Measurements from ENCODE around the gene ALLC.
A peak's percentile ranks its signal among the peaks of the same experiment; 100 is the strongest.

Gene ALLC

GRCh38 chr2:3664925-3665324 lies 6.9 kb downstream of the ALLC start:
- peaks cover 4% of the 10 kb centered on the region for H3K27me3 Mint-ChIP-seq
- no peak overlapping the region for H3K27ac Mint-ChIP-seq
- CTCF ChIA-PET, result no interaction called here

GRCh38 chr2:3665886-3666612 lies 8.0 kb downstream of the ALLC start:
- Mint-ChIP-seq H3K4me3 (no peak overlapping the region), H3K27ac (no peak overlapping the region), H3K4me1 (no peaks in the 10 kb centered on the region), H3K9me3 (no peaks in the 10 kb centered on the region), H3K36me3 (no peaks in the 10 kb centered on the region), H3K27me3 (peaks cover 4% of the 10 kb centered on the region)
- peak; percentile 6 for DNase-seq
- CTCF ChIA-PET, result no interaction called here

More at GRCh38 chr2:3664925-3665324, 6.9 kb downstream of the ALLC start:
- no peaks in the 10 kb centered on the region for H3K9me3 Mint-ChIP-seq
- no peaks in the 10 kb centered on the region for H3K4me1 Mint-ChIP-seq
- DNase-seq, result no peak
- H3K4me3 Mint-ChIP-seq, result no peak overlapping the region
- no peaks in the 10 kb centered on the region for H3K36me3 Mint-ChIP-seq

GRCh38 chr2:3666613-3666975 lies 8.6 kb downstream of the ALLC start:
- peaks cover 4% of the 10 kb centered on the region for H3K27me3 Mint-ChIP-seq
- H3K4me1 Mint-ChIP-seq, result no peaks in the 10 kb centered on the region
- no peak for DNase-seq
- CTCF ChIA-PET, result no interaction called here
- no peaks in the 10 kb centered on the region for H3K36me3 Mint-ChIP-seq
- H3K27ac Mint-ChIP-seq, result no peak overlapping the region
- no peak overlapping the region for H3K4me3 Mint-ChIP-seq
- no peaks in the 10 kb centered on the region for H3K9me3 Mint-ChIP-seq

- H3K9me3 Mint-ChIP-seq, result no peaks in the 10 kb centered on the region
- no peaks in the 10 kb centered on the region for H3K36me3 Mint-ChIP-seq
- DNase-seq, result no peak
- peaks cover 4% of the 10 kb centered on the region for H3K27me3 Mint-ChIP-seq
- no peak overlapping the region for H3K27ac Mint-ChIP-seq
- no peaks in the 10 kb centered on the region for H3K4me1 Mint-ChIP-seq
- CTCF ChIA-PET, result no interaction called here
- H3K4me3 Mint-ChIP-seq, result no peak overlapping the region
These were observed 9.2 kb downstream of the ALLC start for GRCh38 chr2:3667151-3667631.

GRCh38 chr2:3669656-3670055 lies 11.7 kb downstream of the ALLC start:
- Mint-ChIP-seq H3K27ac (no peak overlapping the region), H3K4me3 (no peak overlapping the region), H3K4me1 (no peaks in the 10 kb centered on the region), H3K36me3 (no peaks in the 10 kb centered on the region), H3K27me3 (peaks cover 17% of the 10 kb centered on the region), H3K9me3 (no peaks in the 10 kb centered on the region)
- CTCF ChIA-PET, result no interaction called here
- no peak for DNase-seq

- no peaks in the 10 kb centered on the region for H3K36me3 Mint-ChIP-seq
- peaks cover 17% of the 10 kb centered on the region for H3K27me3 Mint-ChIP-seq
- no peaks in the 10 kb centered on the region for H3K4me1 Mint-ChIP-seq
- H3K4me3 Mint-ChIP-seq, result no peak overlapping the region
- no peaks in the 10 kb centered on the region for H3K9me3 Mint-ChIP-seq
- CTCF ChIA-PET, result no interaction called here
- DNase-seq, result no peak
- no peak overlapping the region for H3K27ac Mint-ChIP-seq
These were observed 12.4 kb downstream of the ALLC start for GRCh38 chr2:3670376-3670775.

GRCh38 chr2:3670941-3671340 lies 12.9 kb downstream of the ALLC start:
- CTCF ChIA-PET, result no interaction called here
- Mint-ChIP-seq H3K36me3 (no peaks in the 10 kb centered on the region), H3K27ac (no peak overlapping the region), H3K27me3 (peaks cover 17% of the 10 kb centered on the region), H3K4me1 (no peaks in the 10 kb centered on the region), H3K9me3 (no peaks in the 10 kb centered on the region), H3K4me3 (no peak overlapping the region)
- no peak for DNase-seq

- Mint-ChIP-seq H3K27me3 (peaks cover 13% of the 10 kb centered on the region), H3K4me1 (no peaks in the 10 kb centered on the region), H3K9me3 (no peaks in the 10 kb centered on the region), H3K36me3 (no peaks in the 10 kb centered on the region), H3K4me3 (no peak overlapping the region), H3K27ac (no peak overlapping the region)
- CTCF ChIA-PET, result no interaction called here
- no peak for DNase-seq
These were observed 15.1 kb downstream of the ALLC start for GRCh38 chr2:3672861-3673678.

GRCh38 chr2:3674066-3674845 lies 16.3 kb downstream of the ALLC start:
- CTCF ChIA-PET, result interaction anchor here (0.6 kb wide), 1 partner anchor 135 kb away, joined by 3 read pairs; no protein-coding TSS in a partner anchor

GRCh38 chr2:3675687-3676086 lies 17.7 kb downstream of the ALLC start:
- Mint-ChIP-seq H3K36me3 (no peaks in the 10 kb centered on the region), H3K27ac (no peak overlapping the region), H3K4me3 (no peak overlapping the region), H3K9me3 (no peaks in the 10 kb centered on the region), H3K4me1 (no peaks in the 10 kb centered on the region), H3K27me3 (peaks cover 13% of the 10 kb centered on the region)
- DNase-seq, result no peak
- CTCF ChIA-PET, result no interaction called here

More at GRCh38 chr2:3674066-3674845, 16.3 kb downstream of the ALLC start:
- H3K27ac Mint-ChIP-seq, result no peak overlapping the region
- H3K4me3 Mint-ChIP-seq, result no peak overlapping the region
- no peaks in the 10 kb centered on the region for H3K36me3 Mint-ChIP-seq
- no peaks in the 10 kb centered on the region for H3K4me1 Mint-ChIP-seq
- no peak for DNase-seq
- H3K27me3 Mint-ChIP-seq, result peaks cover 13% of the 10 kb centered on the region
- no peaks in the 10 kb centered on the region for H3K9me3 Mint-ChIP-seq

GRCh38 chr2:3677436-3677835 lies 19.4 kb downstream of the ALLC start:
- H3K27me3 Mint-ChIP-seq, result peaks cover 13% of the 10 kb centered on the region
- H3K27ac Mint-ChIP-seq, result no peak overlapping the region
- CTCF ChIA-PET, result no interaction called here
- H3K36me3 Mint-ChIP-seq, result no peaks in the 10 kb centered on the region
- no peak overlapping the region for H3K4me3 Mint-ChIP-seq
- no peaks in the 10 kb centered on the region for H3K4me1 Mint-ChIP-seq
- no peak for DNase-seq
- H3K9me3 Mint-ChIP-seq, result no peaks in the 10 kb centered on the region

GRCh38 chr2:3678212-3678611 lies 20.2 kb downstream of the ALLC start:
- CTCF ChIA-PET, result no interaction called here
- H3K27me3 Mint-ChIP-seq, result peaks cover 6% of the 10 kb centered on the region
- no peaks in the 10 kb centered on the region for H3K36me3 Mint-ChIP-seq
- H3K27ac Mint-ChIP-seq, result no peak overlapping the region
- H3K4me1 Mint-ChIP-seq, result no peaks in the 10 kb centered on the region
- no peak for DNase-seq
- no peak overlapping the region for H3K4me3 Mint-ChIP-seq
- no peaks in the 10 kb centered on the region for H3K9me3 Mint-ChIP-seq

GRCh38 chr2:3679180-3679579 lies 21.2 kb downstream of the ALLC start:
- peaks cover 3% of the 10 kb centered on the region for H3K27me3 Mint-ChIP-seq

GRCh38 chr2:3679616-3680393 lies 21.8 kb downstream of the ALLC start:
- CTCF ChIA-PET, result no interaction called here
- Mint-ChIP-seq H3K4me1 (no peaks in the 10 kb centered on the region), H3K4me3 (no peak overlapping the region), H3K9me3 (no peaks in the 10 kb centered on the region), H3K27me3 (no peaks in the 10 kb centered on the region), H3K27ac (no peak overlapping the region), H3K36me3 (no peaks in the 10 kb centered on the region)
- no peak for DNase-seq

More at GRCh38 chr2:3679180-3679579, 21.2 kb downstream of the ALLC start:
- Mint-ChIP-seq H3K9me3 (no peaks in the 10 kb centered on the region), H3K4me3 (no peak overlapping the region), H3K36me3 (no peaks in the 10 kb centered on the region), H3K4me1 (no peaks in the 10 kb centered on the region), H3K27ac (no peak overlapping the region)
- CTCF ChIA-PET, result no interaction called here
- no peak for DNase-seq

Data from activated naive CD4-positive, alpha-beta T cell treated with anti-CD3 and anti-CD28 coated beads, Interleukin-2, amount 10 ng/mL, durations not matched to agents 7 days and 5 days (primary cell).